Activated CD4-positive, alpha-beta T cell treated with anti-CD3 and anti-CD28 coated beads, Interleukin-2, amount 10 ng/mL, durations not matched to agents 24 days and 14 days (primary cell): ENCODE measurements around the gene GYPC. TPM values are rescaled to one million over a fixed set of nuclear protein-coding genes. Genes with fewer than 3 reads are reported as not detected.
A peak's percentile ranks its signal among the peaks of the same experiment; 100 is the strongest.
"Not testable (repeated sequence)": the region's sequence is repeated elsewhere in the genome, so short reads cannot be mapped to it uniquely, and the experiment has no call there.

Experiments
- DNase-seq: peaks from one replicate; pipeline ENCODE4 v3.0.0; 2022
- H3K27ac Mint-ChIP-seq: one replicate; pipeline ENCODE4 v1.8.0; 2022; ENCODE audit warnings: mild to moderate bottlenecking, mixed read lengths
- H3K27me3 Mint-ChIP-seq: one replicate; pipeline ENCODE4 v1.8.0; 2022; ENCODE audit warnings: mixed read lengths
- H3K36me3 Mint-ChIP-seq: one replicate; pipeline ENCODE4 v1.8.0; 2022; ENCODE audit warnings: low read depth, mild to moderate bottlenecking, mixed read lengths
- H3K4me1 Mint-ChIP-seq: one replicate; pipeline ENCODE4 v1.8.0; 2021; ENCODE audit warnings: mixed read lengths
- H3K4me3 Mint-ChIP-seq: one replicate; pipeline ENCODE4 v1.8.0; 2022; ENCODE audit warnings: mild to moderate bottlenecking, moderate library complexity, mixed read lengths
- H3K9me3 Mint-ChIP-seq: one replicate; pipeline ENCODE4 v1.8.0; 2021; ENCODE audit warnings: mixed read lengths
- intact Hi-C: fragments of 100-400 bp; cut with micrococcal nuclease; formaldehyde crosslinking; loops from one replicate; pipeline ENCODE4 v1.15.1; 2023
- total RNA-seq: library from RNA; stranded (reverse); gene quantifications from 2 replicates; pipeline ENCODE4 v1.2.3, GENCODE V29; 2022

Gene GYPC
- total RNA-seq = 120 and 122 TPM in 2 replicates

- intact Hi-C loops = loop anchor here (2.0 to 10.0 kb wide), 6 partner anchors 107 to 1372 kb away; partner anchors contain the start of genes IWS1 and SAP130
- Mint-ChIP-seq H3K27ac (peak within 1 kb of the TSS; percentile 98), H3K27me3 (no peaks in the 10 kb centered on the region), H3K36me3 (peaks cover 27% of the 10 kb centered on the region), H3K9me3 (no peaks in the 10 kb centered on the region), H3K4me3 (peak within 1 kb of the TSS; percentile 92), H3K4me1 (peaks cover 37% of the 10 kb centered on the region)
- DNase-seq = peak; percentile 89
Observed at GRCh38 chr2:126655500-126656430, at the start of gene GYPC. TSS of gene GYPC (plus strand) at chr2:126656158. CDS start at chr2:126656264, 106 bp downstream.

- Mint-ChIP-seq H3K27me3 (peaks cover 8% of the 10 kb centered on the region), H3K4me1 (no peaks in the 10 kb centered on the region), H3K27ac (no peak overlapping the region), H3K9me3 (no peaks in the 10 kb centered on the region), H3K36me3 (no peaks in the 10 kb centered on the region), H3K4me3 (no peak overlapping the region)
- no peak for DNase-seq
- intact Hi-C loops = no loop called here
Observed at GRCh38 chr2:126614524-126615227, 41.3 kb upstream of the GYPC start.

GRCh38 chr2:126616606-126617069, 39.3 kb upstream of the GYPC start:
- DNase-seq = no peak
- intact Hi-C loops = no loop called here
- H3K27ac Mint-ChIP-seq = no peak overlapping the region
- no peak overlapping the region for H3K4me3 Mint-ChIP-seq
- peaks cover 8% of the 10 kb centered on the region for H3K27me3 Mint-ChIP-seq
- H3K9me3 Mint-ChIP-seq = peaks cover 5% of the 10 kb centered on the region
- H3K4me1 Mint-ChIP-seq = no peaks in the 10 kb centered on the region
- H3K36me3 Mint-ChIP-seq = no peaks in the 10 kb centered on the region

- Mint-ChIP-seq H3K9me3 (peaks cover 10% of the 10 kb centered on the region), H3K36me3 (no peaks in the 10 kb centered on the region), H3K4me3 (no peak overlapping the region), H3K4me1 (no peaks in the 10 kb centered on the region), H3K27me3 (no peaks in the 10 kb centered on the region), H3K27ac (no peak overlapping the region)
- DNase-seq = no peak
- intact Hi-C loops = no loop called here
Observed at GRCh38 chr2:126620302-126620701, 35.7 kb upstream of the GYPC start.

- peak; percentile 7 for DNase-seq
- no peaks in the 10 kb centered on the region for H3K36me3 Mint-ChIP-seq
Observed at GRCh38 chr2:126623000-126623399, 33.0 kb upstream of the GYPC start.

GRCh38 chr2:126627643-126628042, 28.3 kb upstream of the GYPC start:
- DNase-seq = no peak
- Mint-ChIP-seq H3K27me3 (peaks cover 25% of the 10 kb centered on the region), H3K4me1 (no peaks in the 10 kb centered on the region), H3K9me3 (no peaks in the 10 kb centered on the region), H3K36me3 (no peaks in the 10 kb centered on the region), H3K4me3 (no peak overlapping the region), H3K27ac (no peak overlapping the region)
- intact Hi-C loops = no loop called here

More at GRCh38 chr2:126623000-126623399, 33.0 kb upstream of the GYPC start:
- intact Hi-C loops = no loop called here
- Mint-ChIP-seq H3K27me3 (peaks cover 8% of the 10 kb centered on the region), H3K27ac (no peak overlapping the region), H3K9me3 (peaks cover 10% of the 10 kb centered on the region), H3K4me3 (no peak overlapping the region), H3K4me1 (no peaks in the 10 kb centered on the region)

GRCh38 chr2:126634273-126634861, 21.6 kb upstream of the GYPC start:
- H3K27me3 Mint-ChIP-seq = peaks cover 26% of the 10 kb centered on the region
- intact Hi-C loops = loop anchor here (10.0 kb wide), 1 partner anchor 390 kb away; no protein-coding TSS in a partner anchor
- H3K4me3 Mint-ChIP-seq = no peak overlapping the region

GRCh38 chr2:126635281-126635680, 20.7 kb upstream of the GYPC start:
- peak; percentile 49 for DNase-seq
- no peaks in the 10 kb centered on the region for H3K36me3 Mint-ChIP-seq
- no peak overlapping the region for H3K4me3 Mint-ChIP-seq
- H3K27me3 Mint-ChIP-seq = peaks cover 24% of the 10 kb centered on the region
- H3K4me1 Mint-ChIP-seq = peaks cover 3% of the 10 kb centered on the region
- H3K27ac Mint-ChIP-seq = no peak overlapping the region
- intact Hi-C loops = loop anchor here (5.0 to 10.0 kb wide), 2 partner anchors 142 to 390 kb away; no protein-coding TSS in a partner anchor
- no peaks in the 10 kb centered on the region for H3K9me3 Mint-ChIP-seq

More at GRCh38 chr2:126634273-126634861, 21.6 kb upstream of the GYPC start:
- H3K9me3 Mint-ChIP-seq = no peaks in the 10 kb centered on the region
- no peak overlapping the region for H3K27ac Mint-ChIP-seq
- peaks cover 3% of the 10 kb centered on the region for H3K4me1 Mint-ChIP-seq
- peak; percentile 75 for DNase-seq
- no peaks in the 10 kb centered on the region for H3K36me3 Mint-ChIP-seq

- Mint-ChIP-seq H3K9me3 (no peaks in the 10 kb centered on the region), H3K27ac (no peak overlapping the region), H3K4me1 (peaks cover 3% of the 10 kb centered on the region), H3K4me3 (no peak overlapping the region), H3K36me3 (no peaks in the 10 kb centered on the region), H3K27me3 (peaks cover 22% of the 10 kb centered on the region)
- intact Hi-C loops = loop anchor here (5.0 to 10.0 kb wide), 2 partner anchors 142 to 391 kb away; no protein-coding TSS in a partner anchor
- peak; percentile 16 for DNase-seq
Observed at GRCh38 chr2:126635736-126636135, 20.2 kb upstream of the GYPC start.

GRCh38 chr2:126637386-126637785, 18.6 kb upstream of the GYPC start:
- peak; percentile 14 for DNase-seq
- Mint-ChIP-seq H3K36me3 (no peaks in the 10 kb centered on the region), H3K4me1 (peaks cover 3% of the 10 kb centered on the region), H3K9me3 (no peaks in the 10 kb centered on the region), H3K27me3 (peaks cover 15% of the 10 kb centered on the region), H3K4me3 (no peak overlapping the region), H3K27ac (no peak overlapping the region)
- intact Hi-C loops = loop anchor here (5.0 to 10.0 kb wide), 2 partner anchors 140 to 393 kb away; no protein-coding TSS in a partner anchor

- no peak overlapping the region for H3K27ac Mint-ChIP-seq
- H3K36me3 Mint-ChIP-seq = no peaks in the 10 kb centered on the region
- DNase-seq = no peak
- no peak overlapping the region for H3K4me3 Mint-ChIP-seq
- H3K27me3 Mint-ChIP-seq = peaks cover 8% of the 10 kb centered on the region
- intact Hi-C loops = loop anchor here (5.0 to 10.0 kb wide), 2 partner anchors 139 to 394 kb away; no protein-coding TSS in a partner anchor
- H3K4me1 Mint-ChIP-seq = peaks cover 3% of the 10 kb centered on the region
- no peaks in the 10 kb centered on the region for H3K9me3 Mint-ChIP-seq
Observed at GRCh38 chr2:126638746-126639145, 17.2 kb upstream of the GYPC start.

GRCh38 chr2:126639276-126639675, 16.7 kb upstream of the GYPC start:
- intact Hi-C loops = loop anchor here (5.0 to 10.0 kb wide), 2 partner anchors 138 to 394 kb away; no protein-coding TSS in a partner anchor
- H3K36me3 Mint-ChIP-seq = no peaks in the 10 kb centered on the region
- DNase-seq = no peak
- H3K4me1 Mint-ChIP-seq = no peaks in the 10 kb centered on the region
- H3K4me3 Mint-ChIP-seq = no peak overlapping the region
- no peak overlapping the region for H3K27ac Mint-ChIP-seq
- H3K9me3 Mint-ChIP-seq = peaks cover 4% of the 10 kb centered on the region
- peaks cover 4% of the 10 kb centered on the region for H3K27me3 Mint-ChIP-seq

- H3K27ac Mint-ChIP-seq, H3K36me3 Mint-ChIP-seq, H3K4me3 Mint-ChIP-seq, H3K4me1 Mint-ChIP-seq, H3K27me3 Mint-ChIP-seq, DNase-seq, H3K9me3 Mint-ChIP-seq, intact Hi-C loops: not testable (repeated sequence)
Observed at GRCh38 chr2:126641294-126641693, 14.7 kb upstream of the GYPC start.
